Measurements from ENCODE around the gene CLDN11.

DNA sequence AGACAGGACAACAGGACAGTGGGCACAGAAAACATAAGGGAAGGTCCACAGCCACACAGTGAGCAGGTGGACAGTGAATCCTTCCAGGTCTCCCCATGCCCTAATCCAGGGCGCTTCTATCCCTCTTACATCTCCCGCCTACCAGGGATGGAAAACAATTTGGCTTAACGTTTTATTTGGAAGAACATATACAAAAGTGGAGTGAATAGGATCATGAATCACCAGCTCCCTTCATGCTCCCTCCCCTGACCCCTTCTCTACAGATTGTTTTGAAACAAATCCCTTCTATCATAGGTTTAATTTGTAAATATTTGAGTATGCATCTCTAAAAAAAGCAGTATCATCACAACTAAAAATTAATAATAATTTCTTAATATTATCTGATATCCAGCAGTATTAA lies 52.5 kb downstream of the CLDN11 start:
- TF ChIP-seq CREB1 (IDR thresholded peaks at IDR 0.05) (no peak), POLR2A (IDR thresholded peaks at IDR 0.05; ENCODE audit: control extremely low read depth in 1 of 2, low read depth in 2 of 2, low read length in 2 of 2) (no peak), SP4 (IDR thresholded peaks at IDR 0.05; ENCODE audit: low read length) (no peak), TBP (IDR thresholded peaks at IDR 0.05; ENCODE audit: low read depth, low read length) (no peak), RFX5 (IDR thresholded peaks at IDR 0.05; ENCODE audit: borderline replicate concordance, low read depth, low read length) (no peak), POLR2AphosphoS5 (IDR thresholded peaks at IDR 0.05; ENCODE audit: low read depth, low read length) (no peak)
- TF ChIP-seq, protein P1, sequence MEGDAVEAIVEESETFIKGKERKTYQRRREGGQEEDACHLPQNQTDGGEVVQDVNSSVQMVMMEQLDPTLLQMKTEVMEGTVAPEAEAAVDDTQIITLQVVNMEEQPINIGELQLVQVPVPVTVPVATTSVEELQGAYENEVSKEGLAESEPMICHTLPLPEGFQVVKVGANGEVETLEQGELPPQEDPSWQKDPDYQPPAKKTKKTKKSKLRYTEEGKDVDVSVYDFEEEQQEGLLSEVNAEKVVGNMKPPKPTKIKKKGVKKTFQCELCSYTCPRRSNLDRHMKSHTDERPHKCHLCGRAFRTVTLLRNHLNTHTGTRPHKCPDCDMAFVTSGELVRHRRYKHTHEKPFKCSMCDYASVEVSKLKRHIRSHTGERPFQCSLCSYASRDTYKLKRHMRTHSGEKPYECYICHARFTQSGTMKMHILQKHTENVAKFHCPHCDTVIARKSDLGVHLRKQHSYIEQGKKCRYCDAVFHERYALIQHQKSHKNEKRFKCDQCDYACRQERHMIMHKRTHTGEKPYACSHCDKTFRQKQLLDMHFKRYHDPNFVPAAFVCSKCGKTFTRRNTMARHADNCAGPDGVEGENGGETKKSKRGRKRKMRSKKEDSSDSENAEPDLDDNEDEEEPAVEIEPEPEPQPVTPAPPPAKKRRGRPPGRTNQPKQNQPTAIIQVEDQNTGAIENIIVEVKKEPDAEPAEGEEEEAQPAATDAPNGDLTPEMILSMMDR (IDR thresholded peaks at IDR 0.05; ENCODE audit: control extremely low read depth in 1 of 3, insufficient read depth in 1 of 3, low read depth in 1 of 3, low read length in 3 of 3), result no peak

Measured in H1 (cell line).